DMS114 treated with DMSO at 0.1 percent for 48 hours (cell line): ENCODE measurements around the gene NAPA.

ENCODE experiments used
- DNase-seq: peaks from one replicate; lab custom pipeline; 2025; ENCODE audit not compliant: unreplicated experiment; lab: John Stamatoyannopoulos, UW

The NAPA gene

GRCh38 chr19:47514869-47515588 lies at the start of gene NAPA:
Gene NAPA (minus strand): TSS chr19:47515063. CDS start chr19:47514940, 123 bp downstream.
- peak; percentile 99 for DNase-seq

GRCh38 chr19:47564081-47564480 lies 49.2 kb upstream of the NAPA start:
- DNase-seq = no peak

- DNase-seq = no peak
Observed at GRCh38 chr19:47561440-47562057, 46.7 kb upstream of the NAPA start.

- no peak for DNase-seq
Observed at GRCh38 chr19:47560999-47561398, 46.1 kb upstream of the NAPA start.

DNA sequence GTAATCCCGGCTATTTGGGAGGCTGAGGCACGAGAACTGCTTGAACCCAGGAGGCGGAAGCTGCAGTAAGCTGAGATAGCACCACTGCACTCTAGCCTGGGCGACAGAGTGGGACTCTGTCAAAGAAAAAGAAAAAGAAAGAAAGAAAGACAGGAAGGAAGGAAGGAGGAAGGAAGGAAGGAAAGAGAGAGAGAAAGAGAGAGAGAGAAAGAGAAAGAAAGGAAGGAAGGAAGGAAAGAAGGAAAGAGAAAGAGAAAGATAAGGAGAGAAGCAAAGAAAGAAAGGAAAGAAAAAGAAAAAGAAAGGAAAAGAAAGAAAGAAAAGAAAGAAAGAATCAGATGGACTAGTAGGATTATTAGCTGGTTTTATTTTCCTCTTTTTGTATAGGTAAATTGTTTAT lies 35.3 kb upstream of the NAPA start:
- no peak for DNase-seq

DNA sequence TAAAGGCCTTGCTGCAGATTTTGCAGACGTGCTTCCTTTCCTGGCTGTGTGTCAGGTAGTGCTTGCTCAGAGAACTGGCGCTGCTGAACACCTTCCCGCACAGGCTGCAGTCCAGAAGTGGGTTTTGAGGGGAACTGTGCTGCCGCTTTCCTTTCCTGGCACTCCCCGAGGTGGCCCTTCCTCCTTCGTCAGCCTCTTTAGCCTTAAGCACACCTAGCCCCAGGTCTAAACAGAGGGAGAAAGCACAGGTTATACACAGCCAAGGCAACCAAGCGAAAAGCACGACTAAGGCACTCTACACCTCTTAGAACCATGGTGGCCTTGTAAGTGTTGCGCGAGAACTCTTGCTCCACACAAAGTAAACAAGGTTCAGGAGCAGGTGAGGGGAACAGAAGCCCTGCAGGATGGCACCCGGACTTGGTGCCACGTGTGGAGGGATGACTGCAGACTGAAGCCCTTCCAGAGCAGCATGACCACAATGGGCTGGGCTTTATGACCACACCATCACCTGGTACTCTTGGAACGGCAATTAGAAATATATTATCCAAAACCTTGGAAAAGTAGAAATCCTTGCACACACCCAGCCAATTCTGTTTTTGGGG lies 34.5 kb upstream of the NAPA start:
- no peak for DNase-seq

DNA sequence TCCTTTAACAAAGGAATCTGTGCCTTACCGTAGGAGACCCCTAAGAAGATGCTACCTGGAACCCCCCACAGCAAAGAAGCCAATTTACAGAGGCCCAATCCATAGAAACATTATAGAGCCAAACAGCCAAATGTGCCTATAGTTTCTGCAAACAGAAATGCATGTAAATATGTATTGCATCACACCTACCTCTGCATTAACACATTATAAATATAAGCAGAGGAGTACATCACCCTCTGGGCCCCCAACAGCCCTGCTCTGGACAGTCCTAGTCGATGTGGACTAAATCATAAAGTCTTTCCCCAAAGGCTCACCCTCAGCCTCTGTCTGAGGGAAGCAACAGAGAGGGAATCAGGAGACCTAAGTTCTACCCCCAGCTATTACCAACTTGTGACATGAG lies 32.3 kb upstream of the NAPA start:
- no peak for DNase-seq

- DNase-seq = no peak
Observed at GRCh38 chr19:47545061-47545948, 30.4 kb upstream of the NAPA start.

DNA sequence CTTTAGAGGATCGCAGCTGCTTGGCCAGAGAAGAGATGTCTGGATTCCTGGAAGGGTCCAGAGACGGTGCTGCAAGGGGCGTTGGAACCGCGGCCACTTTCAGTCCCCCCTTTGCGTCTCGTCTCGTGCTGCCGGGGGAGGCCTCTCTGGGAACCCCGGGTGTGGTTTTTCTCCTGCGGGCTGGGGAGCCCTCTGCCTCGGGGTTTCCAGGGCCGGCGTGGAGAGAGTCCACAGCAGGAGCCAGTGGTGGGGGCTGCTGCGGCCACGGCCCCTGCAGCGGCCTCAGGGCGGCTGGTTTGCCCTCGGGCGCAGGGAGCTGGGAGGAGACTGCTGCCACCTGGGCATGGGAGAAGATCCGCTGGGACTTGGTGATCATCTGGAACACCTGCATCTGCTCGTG lies 29.6 kb upstream of the NAPA start:
- DNase-seq = no peak

DNA sequence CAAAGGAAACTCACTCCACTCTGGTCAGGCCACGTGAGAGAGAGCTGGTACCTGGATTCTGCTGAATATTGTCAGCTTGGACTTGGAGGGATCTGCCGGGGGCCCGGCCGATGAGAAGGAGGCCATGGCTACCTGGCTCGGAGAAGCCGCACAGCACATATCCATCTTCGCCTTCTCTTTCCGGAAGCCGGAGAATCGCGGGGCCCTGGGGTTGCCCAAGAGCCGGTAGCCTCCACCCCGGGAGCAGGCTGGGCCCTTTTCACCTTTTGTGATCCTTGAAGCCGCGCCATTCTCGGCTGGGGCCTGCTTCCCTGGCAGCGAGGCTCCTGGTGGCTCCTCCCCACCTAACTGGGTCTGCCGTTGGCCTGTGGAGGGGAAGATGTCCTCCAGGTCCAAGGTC lies 29.2 kb upstream of the NAPA start:
- DNase-seq = no peak

DNA sequence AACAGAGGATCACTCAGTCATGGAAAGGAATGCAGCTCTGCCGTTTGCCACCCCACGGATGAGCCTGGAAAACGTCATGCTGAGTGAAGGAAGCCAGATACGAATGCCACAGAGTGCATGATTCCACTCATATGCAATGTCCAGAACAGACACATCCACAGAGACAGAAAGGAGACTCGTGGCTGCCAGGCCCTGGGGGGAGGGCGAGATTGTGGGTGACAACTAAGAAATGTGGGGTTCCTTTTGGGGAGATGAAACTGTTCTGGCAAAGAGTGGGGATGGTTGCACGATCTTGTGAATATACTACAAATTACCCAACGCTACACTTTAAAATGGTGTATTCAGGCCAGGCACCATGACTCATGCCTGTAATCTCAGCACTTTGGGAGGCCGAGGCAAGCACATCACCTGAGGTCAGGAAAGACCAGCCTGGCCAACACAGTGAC lies 27.2 kb upstream of the NAPA start:
- no peak for DNase-seq

- no peak for DNase-seq
Observed at GRCh38 chr19:47541518-47541917, 26.7 kb upstream of the NAPA start.

GRCh38 chr19:47540748-47541147 lies 25.9 kb upstream of the NAPA start:
- peak; percentile 9 for DNase-seq

- DNase-seq = no peak
Observed at GRCh38 chr19:47539747-47540311, 25.0 kb upstream of the NAPA start.

DNA sequence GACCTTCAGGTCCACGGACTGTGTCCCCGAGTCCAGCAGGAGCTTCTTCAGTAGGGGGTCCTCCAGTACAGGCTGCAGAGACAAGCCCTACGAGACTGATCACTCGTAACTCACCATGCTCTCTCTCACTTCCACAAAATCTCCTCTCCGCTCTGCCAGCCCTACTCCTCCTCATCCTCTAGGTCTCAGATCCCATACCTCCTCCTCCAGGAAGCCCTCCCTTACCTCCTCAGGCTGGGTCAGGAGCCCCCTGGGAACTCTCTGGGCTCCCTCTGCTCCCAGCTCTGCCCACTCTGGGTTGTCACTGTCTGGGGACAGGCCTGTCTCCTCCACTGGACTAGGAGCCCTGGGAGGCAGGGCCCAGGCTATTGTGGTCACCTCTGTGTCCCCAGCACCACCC lies 23.9 kb upstream of the NAPA start:
- DNase-seq = no peak

GRCh38 chr19:47537493-47537892 lies 22.6 kb upstream of the NAPA start:
- DNase-seq = no peak

DNA sequence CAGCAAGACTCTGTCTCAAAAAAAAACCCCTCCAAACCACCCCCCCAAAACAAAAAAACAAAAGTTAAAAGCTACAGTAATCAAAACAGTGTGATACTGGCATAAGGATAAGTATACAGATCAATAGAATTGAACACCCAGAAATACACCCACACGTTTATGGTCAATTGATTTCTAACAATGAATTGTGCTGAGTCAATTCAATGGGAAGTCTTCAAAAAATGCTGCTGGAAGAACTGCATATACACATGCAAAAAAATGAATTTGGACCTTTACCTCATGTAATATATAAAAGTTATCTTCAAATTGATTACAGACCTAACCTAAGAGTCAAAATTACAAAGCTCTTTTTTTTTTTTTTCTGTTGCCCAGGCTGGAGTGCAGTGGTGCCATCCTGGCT lies 19.8 kb upstream of the NAPA start:
- DNase-seq = no peak

- no peak for DNase-seq
Observed at GRCh38 chr19:47531640-47532387, 17.0 kb upstream of the NAPA start.

- no peak for DNase-seq
Observed at GRCh38 chr19:47529018-47529742, 14.3 kb upstream of the NAPA start.

- DNase-seq = no peak
Observed at GRCh38 chr19:47526798-47527197, 11.9 kb upstream of the NAPA start.
